Astrocyte of the spinal cord (primary cell): Measurements from ENCODE around the gene PNMA6E.

ENCODE experiments used
- DNase-seq: peaks from one replicate; pipeline ENCODE4 v3.0.0; 2011; ENCODE audit warnings: low read depth, low spot score
- H3K4me3 ChIP-seq: 2 replicates; pipeline ENCODE4 v1.5.1; 2011; ENCODE audit warnings: low read depth, mild to moderate bottlenecking, low read length, moderate library complexity
- CTCF ChIP-seq: IDR thresholded peaks from 2 replicates; pipeline ENCODE4 v1.5.1; 2012; ENCODE audit warnings: low read depth, mild to moderate bottlenecking, low read length, inconsistent platforms
- in situ Hi-C: cut with HindIII; loops from 2 replicates; pipeline ENCODE4 v1.10.0; 2017; ENCODE audit warnings: low sequenced_read_pairs

The PNMA6E gene

GRCh38 chrX:153446950-153447580, 45.9 kb upstream of the PNMA6E start:
- in situ Hi-C loops: no loop called here
- DNase-seq: no peak
- no peak overlapping the region for H3K4me3 ChIP-seq
- no peak for TF ChIP-seq CTCF

GRCh38 chrX:153446636-153446936, 45.4 kb upstream of the PNMA6E start:
- in situ Hi-C loops: no loop called here
- TF ChIP-seq CTCF: no peak

DNA sequence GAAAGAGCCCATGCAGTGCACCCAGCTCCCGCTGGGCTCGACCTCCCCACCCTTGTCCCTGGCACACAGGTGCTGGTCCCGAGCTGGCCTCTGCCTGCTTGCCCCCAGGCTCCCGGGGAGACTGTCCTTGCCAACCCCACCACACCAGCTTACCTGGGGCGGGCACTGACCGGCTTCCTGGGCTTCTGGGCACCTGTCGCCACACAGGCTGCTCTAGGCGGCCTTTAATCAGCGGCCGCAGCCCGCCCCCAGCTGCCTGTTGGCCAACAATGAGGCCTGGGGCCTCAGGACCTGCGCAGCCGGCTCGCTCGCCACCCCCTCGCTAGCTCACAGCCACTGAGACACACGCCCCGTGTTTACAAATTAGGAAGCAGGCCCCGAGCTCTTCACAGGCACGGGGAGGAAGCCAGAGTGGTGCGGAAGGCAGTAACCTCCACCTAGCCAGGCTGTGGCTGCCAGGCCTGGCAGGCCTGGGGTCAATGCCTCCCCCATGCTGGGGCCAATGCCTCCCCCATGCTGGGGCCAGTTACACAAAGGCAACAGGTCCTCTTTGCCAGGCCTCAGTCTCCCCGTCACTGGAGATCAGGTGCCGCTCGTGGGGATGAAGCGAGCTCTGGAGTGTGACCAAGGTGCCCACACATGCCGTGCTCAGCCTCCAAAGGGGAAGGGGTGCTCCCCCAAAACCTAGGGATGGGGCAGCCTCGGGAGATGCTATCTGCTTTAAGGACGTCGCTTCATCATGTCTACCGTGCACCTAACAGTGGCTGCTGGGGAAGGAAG, 44.9 kb upstream of the PNMA6E start, which contains the start of gene TREX2:
Gene TREX2 (minus strand): TSS at position 201 of the 780 bp plus-strand sequence. CDS start 626 bp downstream, outside the sequence.
- DNase-seq: no peak
- H3K4me3 ChIP-seq: no peak within 1 kb of the TSS
- in situ Hi-C loops: no loop called here
- no peak for TF ChIP-seq CTCF

More at GRCh38 chrX:153446636-153446936, 45.4 kb upstream of the PNMA6E start:
- no peak for DNase-seq
- no peak overlapping the region for H3K4me3 ChIP-seq

DNA sequence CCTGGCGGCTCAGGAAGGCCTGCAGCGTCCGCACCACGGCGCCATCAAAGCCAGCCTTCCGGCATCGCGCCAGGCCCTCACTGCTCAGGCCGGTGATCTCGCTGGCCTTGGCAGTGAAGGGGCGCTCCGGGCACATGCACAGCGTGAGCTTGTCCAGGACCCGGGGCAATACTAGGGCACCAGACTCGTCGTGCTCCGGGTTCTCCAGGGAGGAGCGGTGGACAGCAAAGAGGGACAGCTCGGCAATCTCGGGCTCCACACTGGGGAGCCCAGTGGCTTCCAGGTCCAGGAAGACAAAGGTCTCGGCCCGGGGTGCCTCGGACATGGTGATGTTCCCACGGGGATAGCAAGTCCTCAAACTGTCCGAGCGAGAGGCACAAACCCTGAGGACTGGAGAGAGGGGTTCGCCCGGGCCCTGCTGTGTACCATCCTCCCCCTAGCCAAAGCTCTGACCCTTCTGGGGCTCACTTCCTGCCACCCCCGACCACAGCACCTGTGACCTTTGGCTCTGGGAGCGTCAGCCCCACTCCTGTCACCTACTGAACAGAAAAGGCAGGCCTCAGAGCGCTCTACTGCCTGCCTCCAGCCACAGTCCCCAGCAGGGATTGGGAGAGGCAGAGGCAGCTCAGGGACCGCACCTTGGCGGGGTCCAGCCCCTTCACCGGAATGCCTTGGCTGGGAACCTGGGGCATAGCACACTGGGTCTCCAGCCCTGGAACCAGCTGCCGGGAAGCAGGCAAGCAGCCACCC, 44.1 kb upstream of the PNMA6E start:
- DNase-seq: no peak
- in situ Hi-C loops: no loop called here
- no peak for TF ChIP-seq CTCF
- no peak overlapping the region for H3K4me3 ChIP-seq

- TF ChIP-seq CTCF: no peak
- in situ Hi-C loops: no loop called here
Observed at GRCh38 chrX:153444333-153445011, 43.3 kb upstream of the PNMA6E start.

More at GRCh38 chrX:153444333-153445011, 43.3 kb upstream of the PNMA6E start:
- no peak overlapping the region for H3K4me3 ChIP-seq
- no peak for DNase-seq
